Thyroid gland (tissue), 4 donors: ENCODE data around the gene IRF2BPL. TPM values are rescaled to one million over a fixed set of nuclear protein-coding genes. Genes with fewer than 3 reads are reported as not detected.

Source experiments
- DNase-seq, 2 donors: peaks; one replicate each; pipeline ENCODE4 v3.0.0-alpha.2; 2019
- H3K27ac ChIP-seq, 3 donors: fragments of 200-600 bp; sonication (generic); 1 replicate in 2 of 3; 2 replicates in 1 of 3; pipeline ENCODE4 v1.5.1; 2016 to 2019; ENCODE audit warnings: mild to moderate bottlenecking in 1 of 3, moderate library complexity in 1 of 3
- H3K27me3 ChIP-seq: fragments of 200-600 bp; sonication (generic); one replicate; pipeline ENCODE4 v1.5.1; 2019
- H3K36me3 ChIP-seq, 2 donors: fragments of 200-600 bp; sonication (generic); one replicate each; pipeline ENCODE4 v1.5.1; 2016 to 2019
- H3K4me1 ChIP-seq, 2 donors: fragments of 200-600 bp; sonication (generic); one replicate each; pipeline ENCODE4 v1.5.1; 2017 to 2019
- H3K4me3 ChIP-seq, 3 donors: fragments of 200-600 bp; sonication (generic); replicated peaks in 1 of 3; 1 replicate in 2 of 3; 2 replicates in 1 of 3; pipeline ENCODE4 v1.5.1; 2016; ENCODE audit warnings: mild to moderate bottlenecking in 1 of 3
- H3K9me3 ChIP-seq: fragments of 200-600 bp; sonication (generic); one replicate; pipeline ENCODE4 v1.5.1; 2017
- POLR2A ChIP-seq, 2 donors: fragments of 450-650 bp; IDR thresholded peaks; one replicate each; pipeline ENCODE4 v1.6.1; 2017; ENCODE audit warnings: antibody characterized with exemption in 2 of 2, mild to moderate bottlenecking in 2 of 2, moderate library complexity in 1 of 2
- WGBS, 2 donors: methylation state at CpG; one replicate each; pipeline ENCODE4 v1.1.5; 2017; 5-methylcytosine and 5-hydroxymethylcytosine counted together
- intact Hi-C: fragments of 100-400 bp; cut with DNase I; formaldehyde crosslinking; loops from one replicate; pipeline ENCODE4 v1.15.1; 2023
- total RNA-seq, 4 donors: library from RNA; depleted of rRNA; stranded (reverse); fragments of >200 nt; gene quantifications; one replicate each; pipeline ENCODE4 v1.2.3, GENCODE V29; 2016
- TF ChIP-seq, protein P1 (sequence below), 6 experiments: fragments of 200-600 bp in 3 of 6; fragments of 450-650 bp in 3 of 6; sonication (generic) in 3 of 6; IDR thresholded peaks; one replicate each; pipeline ENCODE4 v1.5.1; 2016 to 2019; ENCODE audit warnings: antibody characterized with exemption in 6 of 6, mild to moderate bottlenecking in 2 of 6, inconsistent platforms in 1 of 6, moderate library complexity in 1 of 6

Gene IRF2BPL
- total RNA-seq, 4 donors from 2014 or later, result 43.9 to 103 (median 78.4) TPM

DNA sequence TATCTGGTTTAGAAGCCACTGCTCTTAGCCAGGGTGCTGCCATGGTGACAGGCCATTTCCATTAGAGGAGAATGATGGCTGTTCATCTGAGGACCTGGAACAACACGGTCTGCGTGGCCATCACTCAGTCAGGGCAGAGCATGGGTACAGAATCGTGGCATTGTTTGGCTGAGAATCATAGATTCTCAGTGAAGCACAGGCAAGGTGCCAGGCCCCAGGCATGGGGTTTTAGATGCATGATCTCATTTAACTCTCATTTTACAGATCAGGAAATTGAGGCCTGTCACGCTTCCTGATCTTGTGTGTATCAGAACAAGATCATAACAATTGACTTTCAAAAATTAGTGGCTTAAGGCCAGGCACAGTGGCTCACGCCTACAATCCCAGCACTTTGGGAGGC is 26.8 kb upstream of the IRF2BPL start:
- Histone ChIP-seq H3K27ac (no peak overlapping the region), H3K4me3 (no peak overlapping the region), H3K9me3 (no peaks in the 10 kb centered on the region), H3K27me3 (no peaks in the 10 kb centered on the region), H3K4me1 (peaks cover 4 to 18% of the 10 kb centered on the region in 2 donors), H3K36me3 (no peaks in the 10 kb centered on the region)
- DNase-seq, result no peak
- intact Hi-C loops, result no loop called here
- WGBS, 2 donors, result 74 to 85% methylated on average over 5 of the region's 5 CpGs
- TF ChIP-seq, protein P1, sequence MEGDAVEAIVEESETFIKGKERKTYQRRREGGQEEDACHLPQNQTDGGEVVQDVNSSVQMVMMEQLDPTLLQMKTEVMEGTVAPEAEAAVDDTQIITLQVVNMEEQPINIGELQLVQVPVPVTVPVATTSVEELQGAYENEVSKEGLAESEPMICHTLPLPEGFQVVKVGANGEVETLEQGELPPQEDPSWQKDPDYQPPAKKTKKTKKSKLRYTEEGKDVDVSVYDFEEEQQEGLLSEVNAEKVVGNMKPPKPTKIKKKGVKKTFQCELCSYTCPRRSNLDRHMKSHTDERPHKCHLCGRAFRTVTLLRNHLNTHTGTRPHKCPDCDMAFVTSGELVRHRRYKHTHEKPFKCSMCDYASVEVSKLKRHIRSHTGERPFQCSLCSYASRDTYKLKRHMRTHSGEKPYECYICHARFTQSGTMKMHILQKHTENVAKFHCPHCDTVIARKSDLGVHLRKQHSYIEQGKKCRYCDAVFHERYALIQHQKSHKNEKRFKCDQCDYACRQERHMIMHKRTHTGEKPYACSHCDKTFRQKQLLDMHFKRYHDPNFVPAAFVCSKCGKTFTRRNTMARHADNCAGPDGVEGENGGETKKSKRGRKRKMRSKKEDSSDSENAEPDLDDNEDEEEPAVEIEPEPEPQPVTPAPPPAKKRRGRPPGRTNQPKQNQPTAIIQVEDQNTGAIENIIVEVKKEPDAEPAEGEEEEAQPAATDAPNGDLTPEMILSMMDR (IDR thresholded peaks at IDR 0.05), result no peak
- TF ChIP-seq POLR2A (IDR thresholded peaks at IDR 0.05), result no peak

DNA sequence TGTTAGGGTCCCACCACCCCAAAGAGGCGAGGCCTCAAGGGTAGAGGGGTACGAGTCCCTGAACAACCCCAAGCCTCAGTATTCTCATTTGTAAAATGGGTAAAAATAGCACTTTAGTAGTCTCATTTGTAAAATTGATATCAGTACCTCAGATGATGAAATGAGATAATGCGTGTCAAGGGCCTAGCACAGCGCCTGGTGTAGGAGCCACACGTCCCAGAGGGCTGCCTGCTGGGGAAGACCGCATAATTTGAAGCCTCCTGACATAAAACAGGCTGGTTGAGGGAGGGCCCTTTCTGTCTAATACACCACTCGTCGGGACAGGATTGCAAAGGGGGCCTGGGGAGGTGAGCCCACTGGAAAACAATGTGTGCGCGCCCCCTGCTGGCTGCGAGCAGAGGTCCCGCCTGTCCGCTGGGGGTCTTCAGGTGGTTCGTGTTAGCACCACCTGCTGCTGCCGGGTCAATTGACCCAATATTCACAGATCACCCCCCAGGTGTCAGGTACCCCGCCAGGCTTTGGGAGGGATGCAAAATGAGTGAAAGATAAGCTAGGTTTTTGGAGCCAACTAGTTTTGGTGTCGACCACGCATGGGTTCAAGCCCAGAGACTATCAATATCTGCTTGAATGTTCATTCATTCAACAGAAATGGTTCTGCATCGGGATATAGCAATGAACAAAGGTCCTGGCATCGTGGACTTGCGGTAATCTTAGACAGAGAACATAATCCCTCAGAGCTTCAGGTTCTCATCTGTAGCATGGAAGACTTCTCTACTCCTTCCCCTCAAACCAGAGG is 24.7 kb upstream of the IRF2BPL start:
- Histone ChIP-seq H3K4me1 (peaks cover 4 to 18% of the 10 kb centered on the region in 2 donors), H3K27ac (peak overlapping the region in 2 of 3 donors; percentile 3 to 70), H3K36me3 (no peaks in the 10 kb centered on the region), H3K4me3 (no peak overlapping the region), H3K9me3 (no peaks in the 10 kb centered on the region), H3K27me3 (no peaks in the 10 kb centered on the region)
- DNase-seq, result peak; percentile 81 to 83
- intact Hi-C loops, result loop anchor here (5.0 kb wide), 1 partner anchor 141 kb away; no protein-coding TSS in a partner anchor
- WGBS, 2 donors, result 36 to 45% methylated on average over 19 to 20 of the region's 21 CpGs
- TF ChIP-seq, protein P1 (IDR thresholded peaks at IDR 0.05), result peak; percentile 82 to 98 (median 90)
- no peak for TF ChIP-seq POLR2A (IDR thresholded peaks at IDR 0.05)

- peak; percentile 37 to 49 for DNase-seq
- Histone ChIP-seq H3K27me3 (no peaks in the 10 kb centered on the region), H3K4me3 (no peak overlapping the region), H3K36me3 (no peaks in the 10 kb centered on the region), H3K27ac (peak overlapping the region; percentile 5 to 70 (median 18)), H3K9me3 (no peaks in the 10 kb centered on the region), H3K4me1 (peaks cover 4 to 18% of the 10 kb centered on the region in 2 donors)
- WGBS, 2 donors, result 85 to 90% methylated on average over 8 of the region's 8 CpGs
- no peak for TF ChIP-seq POLR2A (IDR thresholded peaks at IDR 0.05)
- TF ChIP-seq, protein P1 (IDR thresholded peaks at IDR 0.05), result no peak
- intact Hi-C loops, result loop anchor here (5.0 kb wide), 1 partner anchor 140 kb away; no protein-coding TSS in a partner anchor
Observed at GRCh38 chr14:77052281-77053044, 24.0 kb upstream of the IRF2BPL start.

DNA sequence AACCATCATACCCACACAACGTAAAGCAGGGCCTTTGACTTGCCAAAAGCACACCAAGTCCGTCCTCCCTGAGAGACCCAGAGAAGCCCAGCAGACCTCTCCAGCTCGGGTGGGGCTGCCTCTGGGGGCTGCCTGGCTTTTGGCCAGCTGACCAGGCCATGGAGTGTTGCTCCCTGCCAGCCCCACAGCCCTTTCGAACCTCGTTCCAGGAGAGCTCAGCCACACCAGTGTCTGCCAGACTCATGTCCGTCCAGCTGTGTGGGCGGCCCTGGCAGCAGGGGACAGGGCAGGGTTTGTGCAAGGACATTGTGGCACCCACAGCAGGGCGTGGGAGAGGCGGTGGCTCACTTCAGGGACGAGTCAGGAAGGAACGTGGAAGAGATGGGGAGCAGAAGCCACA is 22.6 kb upstream of the IRF2BPL start:
- TF ChIP-seq, protein P1 (IDR thresholded peaks at IDR 0.05), result no peak
- TF ChIP-seq POLR2A (IDR thresholded peaks at IDR 0.05), result peak in 1 of 2 donors; percentile 20
- intact Hi-C loops, result loop anchor here (5.0 kb wide), 1 partner anchor 139 kb away; no protein-coding TSS in a partner anchor
- Histone ChIP-seq H3K36me3 (no peaks in the 10 kb centered on the region), H3K9me3 (no peaks in the 10 kb centered on the region), H3K27me3 (no peaks in the 10 kb centered on the region), H3K4me1 (peaks cover 8 to 23% of the 10 kb centered on the region in 2 donors), H3K27ac (peak overlapping the region; percentile 51 to 82 (median 64)), H3K4me3 (no peak overlapping the region)
- WGBS, 2 donors, result 25 to 35% methylated on average over 7 to 9 of the region's 11 CpGs
- peak; percentile 75 to 80 for DNase-seq
